Jurkat, Clone E6-1 (cell line): ENCODE data around the gene DDX17.

Experiments used
- DNase-seq: peaks from one replicate; pipeline ENCODE4 v3.0.0-alpha.2; 2011; ENCODE audit warnings: low read depth, low spot score
- H3K4me3 ChIP-seq: 2 replicates; pipeline ENCODE4 v1.5.1; 2011; ENCODE audit warnings: mild to moderate bottlenecking, low read length, control low read depth, moderate library complexity

Gene DDX17

DNA sequence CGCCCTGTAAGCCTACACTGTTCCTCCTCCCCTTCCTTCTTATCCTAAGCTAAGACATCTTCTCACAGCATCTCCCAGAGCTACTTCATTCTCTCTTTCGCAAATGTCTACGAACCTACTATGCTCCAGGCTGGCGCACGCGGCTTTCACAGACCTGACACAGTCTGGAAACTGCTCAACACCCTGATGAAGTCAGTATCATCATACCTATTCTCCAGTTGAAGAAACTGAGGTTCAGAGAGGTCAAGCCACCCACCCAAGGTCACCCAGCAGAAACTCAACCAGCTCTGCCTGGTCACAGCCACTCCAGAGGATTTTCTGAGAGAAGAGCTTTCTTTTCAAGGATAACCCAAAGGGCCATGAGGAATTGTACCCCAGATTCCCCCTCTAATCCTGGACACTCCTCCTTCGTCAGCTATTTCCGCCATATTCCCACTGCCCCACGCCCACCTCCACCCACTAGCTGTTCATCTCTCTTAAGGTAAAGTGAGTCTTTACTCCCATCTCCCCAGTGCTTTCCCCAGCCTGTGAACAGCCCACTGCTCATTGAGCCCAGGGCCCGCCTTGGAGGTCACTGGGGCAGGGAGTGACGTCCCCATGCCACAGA lies 52.9 kb downstream of the DDX17 start:
- no peak for DNase-seq
- no peak overlapping the region for H3K4me3 ChIP-seq

DNA sequence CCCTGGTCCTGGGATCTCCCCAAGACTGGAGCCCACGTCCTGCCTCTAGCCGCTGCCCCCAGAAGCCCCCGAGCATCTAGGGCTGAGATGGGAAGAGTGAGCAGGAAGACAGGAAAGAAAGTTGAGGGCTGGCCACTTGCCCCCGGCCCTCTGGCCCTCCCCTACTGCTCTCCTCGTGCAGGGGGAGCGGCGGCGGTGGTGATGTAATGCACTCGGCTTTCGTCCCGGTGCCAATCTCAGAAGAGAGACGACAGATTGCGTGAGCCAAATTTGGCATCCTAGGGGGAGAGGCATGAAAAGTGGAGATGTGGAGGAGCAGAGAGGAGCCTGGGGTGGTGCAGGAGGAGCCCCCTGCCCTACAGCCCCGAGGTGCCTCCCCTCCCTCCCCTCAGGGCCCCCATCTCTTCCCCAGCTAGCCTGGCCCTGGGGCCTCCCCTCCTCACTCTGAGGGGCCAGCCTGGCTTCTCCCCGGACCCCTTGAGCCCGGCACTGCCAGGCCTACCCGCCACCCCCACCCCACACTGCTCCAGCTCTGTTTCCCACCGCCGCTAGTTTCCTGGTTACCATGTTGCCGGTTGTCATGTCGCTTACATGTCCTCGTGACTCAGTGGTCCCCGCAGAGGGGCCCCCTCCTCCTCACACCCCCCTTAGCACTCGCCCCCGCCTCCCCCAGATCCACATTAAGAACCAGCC lies 53.6 kb downstream of the DDX17 start:
- no peak overlapping the region for H3K4me3 ChIP-seq
- no peak for DNase-seq

DNA sequence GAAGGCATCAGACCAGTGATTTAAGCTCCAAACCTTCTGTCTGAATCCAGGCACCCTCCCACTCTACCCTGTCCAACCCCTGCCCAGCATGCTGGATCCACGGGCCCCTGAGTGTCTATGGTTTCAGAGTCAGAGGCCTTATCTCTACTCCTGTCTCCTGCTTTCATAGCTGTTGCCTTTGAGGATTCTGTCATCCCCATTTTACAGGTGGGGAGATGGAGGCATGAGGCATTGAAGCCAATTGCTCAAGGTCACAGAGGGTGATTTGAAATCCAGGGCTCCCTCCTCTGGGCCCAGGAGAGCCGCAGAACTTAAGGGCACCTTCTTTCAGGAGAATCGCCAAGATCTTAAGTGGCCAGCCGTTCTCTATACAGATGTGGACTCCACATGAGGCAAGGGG lies 54.2 kb downstream of the DDX17 start:
- H3K4me3 ChIP-seq = no peak overlapping the region
- DNase-seq = no peak

DNA sequence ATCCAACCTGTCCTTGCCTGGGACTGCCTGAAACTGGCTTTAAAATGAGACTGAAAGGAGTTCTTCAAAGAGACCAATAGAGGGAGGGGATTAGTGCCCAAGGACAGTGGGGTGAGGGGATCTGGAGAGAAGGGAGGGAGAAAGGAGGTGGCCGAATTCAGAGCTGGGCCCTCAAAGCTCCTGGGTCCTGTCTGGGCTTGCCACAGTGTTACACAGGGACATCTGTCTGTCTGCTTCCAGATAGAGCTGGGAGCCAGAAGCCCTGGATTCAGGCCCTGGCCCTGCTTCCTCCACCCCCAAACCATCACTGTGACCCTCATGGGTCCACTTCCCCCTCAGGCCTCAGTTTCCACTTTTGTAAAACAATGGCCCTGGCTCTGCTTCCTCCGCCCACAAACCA lies 54.7 kb downstream of the DDX17 start:
- H3K4me3 ChIP-seq = no peak overlapping the region
- no peak for DNase-seq

DNA sequence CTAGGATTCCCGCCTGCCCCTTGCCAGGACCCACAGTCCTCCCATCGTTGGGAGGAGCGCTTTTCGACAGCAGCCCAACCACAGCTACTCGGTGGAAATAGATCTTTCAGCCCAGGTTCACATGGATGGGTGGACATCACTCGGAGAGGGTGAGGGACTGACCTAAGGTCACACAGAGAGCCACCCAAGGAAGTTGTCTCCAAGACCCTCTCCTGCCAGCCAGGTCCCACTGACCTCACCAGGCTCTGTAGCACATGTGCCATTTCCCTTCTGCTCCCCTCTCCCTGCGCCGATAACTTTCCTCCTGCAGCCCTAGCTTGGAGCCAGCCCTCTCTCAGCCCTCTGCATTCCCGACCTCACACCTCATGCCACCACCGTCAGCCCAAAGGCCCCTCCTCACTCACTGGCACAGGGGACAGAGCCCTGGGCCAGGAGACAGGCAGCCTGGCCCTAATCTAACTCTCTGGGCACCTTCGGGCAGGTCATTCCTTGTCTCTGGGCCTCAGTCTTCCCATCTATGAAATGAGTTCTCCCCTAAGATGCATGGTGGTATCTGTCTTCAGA lies 55.8 kb downstream of the DDX17 start:
- no peak for DNase-seq
- no peak overlapping the region for H3K4me3 ChIP-seq

DNA sequence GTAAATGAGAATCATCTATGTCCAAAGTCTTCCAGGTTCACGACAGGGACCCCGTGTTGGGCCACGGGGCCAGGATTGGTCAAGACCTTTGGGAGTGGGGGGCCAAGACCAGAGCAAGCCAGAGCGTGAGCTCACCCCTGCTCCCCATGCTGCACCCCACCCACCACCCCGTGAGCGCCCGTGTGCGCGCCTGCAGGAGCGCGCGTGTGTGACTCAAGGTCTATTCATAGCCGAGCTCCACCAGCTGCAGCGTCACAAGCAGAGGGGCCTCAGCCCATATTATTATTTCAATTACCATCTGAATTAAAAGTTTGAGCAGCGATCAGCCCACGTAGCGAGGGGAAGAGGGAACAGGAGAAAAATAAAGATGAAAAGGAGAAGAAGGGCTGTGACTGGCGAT lies 56.3 kb downstream of the DDX17 start:
- no peak for DNase-seq
- no peak overlapping the region for H3K4me3 ChIP-seq

DNA sequence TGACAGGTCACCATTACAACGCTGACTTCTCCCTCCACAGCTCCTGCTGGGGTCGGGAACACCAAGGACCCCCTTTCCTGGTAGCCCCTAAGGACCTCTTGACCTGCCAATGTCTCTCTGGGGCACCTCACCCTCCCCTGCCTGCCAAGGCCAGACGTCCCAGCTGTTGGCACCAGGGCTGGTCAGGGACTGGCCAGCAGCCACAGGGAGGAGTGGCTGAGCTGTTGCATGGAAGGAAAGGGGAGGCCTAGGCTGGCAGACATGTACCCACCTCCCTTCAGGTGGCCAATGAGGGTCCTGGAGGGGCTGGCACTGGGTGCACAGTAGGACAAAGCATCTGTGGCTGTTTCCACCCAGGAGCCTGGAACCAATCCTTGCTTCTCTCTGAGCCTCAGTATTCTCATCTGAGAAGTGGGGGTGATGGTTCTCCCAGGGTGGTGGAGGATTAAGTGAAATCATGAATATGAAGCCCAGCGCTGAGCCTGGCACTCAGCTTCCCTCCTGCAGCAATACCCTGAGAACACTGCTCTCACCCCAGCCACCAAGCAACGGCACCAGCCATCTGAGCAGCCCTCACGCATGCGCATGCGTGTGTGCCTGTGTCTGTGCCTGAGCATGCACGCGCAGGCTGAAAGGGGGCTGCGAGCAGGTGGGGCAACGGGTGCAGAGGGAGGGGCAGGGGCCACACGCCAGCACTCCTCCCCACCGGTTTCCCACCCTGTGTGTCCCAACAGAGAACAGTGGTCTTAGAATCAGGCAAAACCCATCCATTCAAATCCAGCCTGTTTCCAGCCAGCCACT lies 57.0 kb downstream of the DDX17 start:
- DNase-seq = no peak
- no peak overlapping the region for H3K4me3 ChIP-seq

DNA sequence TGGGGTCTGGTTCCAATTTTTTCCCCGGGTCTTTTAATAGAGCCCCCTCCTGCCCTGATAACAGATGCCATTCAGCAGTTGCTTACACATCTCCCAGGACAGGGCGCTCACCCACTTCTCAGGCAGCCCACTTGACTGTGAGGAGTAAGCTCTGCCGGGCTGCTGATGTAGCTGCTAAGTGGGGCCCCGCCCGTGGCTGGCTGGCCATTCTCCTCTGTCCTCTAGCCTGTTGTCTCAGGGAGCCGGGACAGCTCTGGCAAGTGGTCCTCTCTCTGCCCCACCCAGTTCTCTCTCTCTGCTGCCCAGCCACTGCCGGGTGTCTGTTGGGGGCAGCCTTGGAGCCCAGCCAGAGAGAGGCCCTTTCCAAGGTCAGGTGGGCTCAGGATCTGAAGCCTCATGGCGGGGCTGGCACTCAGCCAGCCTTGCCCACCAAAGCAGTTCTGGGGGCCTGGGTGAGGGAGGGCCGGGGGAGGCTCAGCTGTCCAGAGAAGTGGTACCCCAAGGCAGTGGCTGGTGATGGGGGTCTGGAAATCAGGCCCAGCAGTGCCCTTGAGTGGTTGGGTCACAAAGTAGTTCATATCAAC lies 60.0 kb downstream of the DDX17 start:
- DNase-seq = no peak
- H3K4me3 ChIP-seq = no peak overlapping the region

DNA sequence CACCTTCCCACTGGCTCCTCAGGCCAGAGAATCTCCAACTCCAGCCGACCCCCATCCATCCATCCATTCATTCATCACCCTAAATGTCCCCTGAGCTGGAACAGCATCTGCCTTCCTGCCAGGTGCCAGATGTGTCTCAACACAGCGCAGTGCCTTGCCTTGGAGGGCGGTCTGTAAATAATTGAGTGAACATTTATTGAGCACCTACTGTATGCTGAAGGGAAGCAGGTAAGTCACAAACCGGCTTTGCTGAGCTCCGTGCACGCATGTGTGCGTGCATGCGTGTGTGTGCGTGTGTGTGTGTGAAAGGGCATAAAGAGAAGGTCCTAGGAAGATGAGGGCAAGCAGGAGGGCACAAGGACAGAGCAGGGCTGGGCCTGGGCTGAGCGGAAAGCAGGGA lies 61.3 kb downstream of the DDX17 start:
- DNase-seq = no peak

DNA sequence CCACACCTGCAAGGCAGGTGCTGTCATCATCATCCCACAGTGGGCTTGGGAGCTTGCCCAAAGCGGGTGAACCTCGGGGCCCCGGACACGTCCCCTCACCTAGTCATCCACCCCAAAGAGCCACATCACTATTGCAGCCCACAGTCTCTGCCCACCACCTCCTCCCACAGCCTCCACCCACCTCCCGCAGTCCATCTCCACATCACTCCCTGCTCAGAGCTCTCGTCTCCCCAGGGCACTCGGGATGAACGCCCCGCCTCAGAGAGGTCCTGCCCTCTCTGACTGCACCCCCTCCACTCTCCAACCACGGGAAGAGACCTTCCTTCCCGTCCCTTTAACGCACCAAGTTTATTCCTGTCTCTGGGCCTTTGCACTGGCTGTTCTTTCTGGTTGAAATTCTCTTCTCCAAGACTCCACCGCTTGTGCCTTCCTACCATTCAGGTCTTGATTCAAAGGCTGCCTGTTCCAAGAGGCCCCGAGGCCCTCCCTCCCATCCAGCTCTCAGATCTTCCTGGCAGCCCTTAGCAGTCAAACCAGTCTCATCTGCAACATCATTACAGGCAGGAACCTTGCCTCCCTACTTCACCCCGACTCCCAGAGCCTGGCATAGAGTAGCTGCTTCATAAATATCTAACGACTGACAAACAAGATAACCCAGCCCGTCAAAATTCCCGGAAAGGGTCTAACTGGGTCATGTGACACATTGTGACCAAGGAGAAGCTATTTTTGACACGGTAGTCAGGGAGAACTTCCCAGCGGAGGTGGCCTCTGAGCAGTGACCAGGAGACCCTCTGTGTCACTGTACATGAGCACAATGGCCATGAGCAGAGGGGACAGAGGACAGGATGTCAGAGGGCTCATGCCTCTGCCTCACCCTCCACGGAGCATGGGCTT lies 62.2 kb downstream of the DDX17 start:
- no peak for DNase-seq
- no peak overlapping the region for H3K4me3 ChIP-seq

More for the DNA sequence above, 61.3 kb downstream of the DDX17 start:
- no peak overlapping the region for H3K4me3 ChIP-seq

DNA sequence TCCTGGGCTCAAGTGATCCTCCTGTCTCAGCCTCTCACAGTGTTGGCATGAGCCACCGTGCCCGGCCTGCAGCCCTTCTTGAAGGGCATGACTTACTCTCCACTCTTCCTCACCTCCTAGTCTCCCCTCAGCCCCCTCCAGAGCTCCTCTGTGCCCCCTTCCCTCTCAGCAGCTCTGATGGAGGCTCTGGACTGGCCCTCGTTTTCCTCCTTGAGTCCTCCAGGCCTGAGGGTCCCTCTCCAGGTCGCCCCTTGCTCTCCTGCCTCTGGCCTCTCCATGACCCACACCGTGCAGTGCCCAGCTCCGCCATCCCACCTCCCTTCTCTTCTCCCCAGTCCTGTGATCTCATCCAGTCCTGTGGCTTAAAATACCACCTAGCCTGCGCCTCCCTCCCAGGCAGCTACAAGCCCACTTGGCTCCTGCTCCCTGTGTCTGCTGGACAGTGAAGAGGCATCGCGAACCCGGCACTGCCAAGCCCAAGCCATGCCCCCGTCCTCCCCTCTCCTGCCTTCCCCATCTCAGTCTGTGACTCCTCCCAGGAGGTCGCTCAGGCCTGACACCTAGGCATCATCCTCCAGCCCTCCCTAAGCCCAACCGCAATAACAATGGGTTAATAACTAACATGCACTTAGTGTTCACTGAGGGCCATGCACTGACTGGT lies 63.0 kb downstream of the DDX17 start:
- no peak overlapping the region for H3K4me3 ChIP-seq
- no peak for DNase-seq

DNA sequence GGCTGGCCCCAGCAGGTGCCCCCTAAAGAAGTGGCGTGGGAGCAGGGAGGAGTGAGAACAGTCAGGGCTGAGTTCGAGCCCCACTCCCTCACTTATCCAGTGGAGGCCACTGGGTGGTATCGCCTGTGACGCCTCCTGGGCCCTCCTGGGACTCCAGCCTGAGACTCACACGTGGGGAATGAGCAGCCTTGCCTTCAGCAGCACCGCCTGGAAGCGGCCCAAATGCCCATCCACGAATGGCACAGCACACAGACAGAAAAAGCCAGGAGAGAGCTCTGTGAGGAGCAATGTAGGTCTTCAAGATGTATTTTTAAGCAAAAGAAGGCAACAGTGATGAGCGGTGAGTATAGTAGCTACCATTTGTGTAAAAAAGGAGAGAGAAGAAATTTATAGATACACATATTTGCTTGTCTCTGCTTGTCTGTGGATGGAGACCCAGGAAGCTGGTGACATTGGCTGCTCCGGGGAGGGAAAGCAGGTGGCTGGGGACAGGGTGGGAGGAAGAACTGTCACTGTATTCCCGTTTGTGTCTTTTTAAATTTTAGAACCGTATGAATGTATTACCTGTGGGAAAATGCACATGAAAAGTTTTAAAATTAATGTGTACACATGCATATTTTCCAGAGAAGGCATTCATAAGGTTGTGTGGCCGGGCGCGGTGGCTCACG lies 64.4 kb downstream of the DDX17 start:
- H3K4me3 ChIP-seq = no peak overlapping the region
- DNase-seq = no peak

DNA sequence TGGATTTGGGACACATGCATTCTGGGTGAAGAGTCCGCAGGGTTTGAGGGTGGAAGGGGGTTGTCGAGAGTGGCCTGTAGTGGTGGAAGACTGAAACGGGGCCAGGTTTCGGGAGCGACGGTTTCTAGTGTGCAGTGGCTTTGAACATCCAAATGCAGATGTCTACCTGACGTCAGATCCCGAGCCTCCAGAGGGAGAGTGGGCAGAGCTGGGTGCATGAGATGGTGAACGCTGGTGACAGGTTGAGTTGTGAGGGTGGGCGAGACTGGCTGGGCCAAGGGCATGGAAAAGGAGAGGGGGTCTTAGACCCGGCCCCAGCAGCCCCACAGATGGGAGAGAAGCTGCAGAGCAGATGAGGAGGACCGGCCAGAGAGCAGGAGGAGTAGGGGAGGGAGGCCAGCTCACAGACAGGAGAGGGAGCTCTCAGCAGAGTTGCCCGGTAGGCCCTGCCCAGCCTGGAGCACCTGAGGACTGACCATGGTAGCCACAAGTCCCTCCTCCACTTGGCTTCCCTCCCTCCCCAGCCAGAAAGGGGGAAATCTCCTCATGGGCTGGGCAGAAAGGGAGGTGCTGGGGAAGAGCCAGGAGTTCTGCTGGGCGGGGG lies 65.3 kb downstream of the DDX17 start:
- no peak overlapping the region for H3K4me3 ChIP-seq
- no peak for DNase-seq

DNA sequence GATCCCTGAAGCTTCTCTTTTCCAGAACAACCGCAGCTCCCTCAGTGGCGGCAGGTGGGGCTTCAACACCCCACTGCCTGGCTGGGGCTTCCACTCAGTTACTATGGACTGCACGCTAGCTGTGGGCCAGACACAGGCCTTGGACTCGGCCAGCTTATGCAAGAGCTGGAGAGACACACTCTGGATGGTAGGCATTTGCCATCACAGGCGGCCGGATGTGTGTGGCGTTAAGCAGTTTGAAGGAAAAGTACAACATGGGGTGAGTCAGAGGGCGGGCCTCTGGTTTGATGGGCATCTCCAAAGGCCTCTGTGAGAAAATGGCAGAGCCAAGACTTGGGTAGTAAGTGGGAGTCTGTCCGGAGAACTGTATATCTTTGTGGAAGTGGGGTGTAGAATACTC lies 68.7 kb downstream of the DDX17 start:
- no peak for DNase-seq

DNA sequence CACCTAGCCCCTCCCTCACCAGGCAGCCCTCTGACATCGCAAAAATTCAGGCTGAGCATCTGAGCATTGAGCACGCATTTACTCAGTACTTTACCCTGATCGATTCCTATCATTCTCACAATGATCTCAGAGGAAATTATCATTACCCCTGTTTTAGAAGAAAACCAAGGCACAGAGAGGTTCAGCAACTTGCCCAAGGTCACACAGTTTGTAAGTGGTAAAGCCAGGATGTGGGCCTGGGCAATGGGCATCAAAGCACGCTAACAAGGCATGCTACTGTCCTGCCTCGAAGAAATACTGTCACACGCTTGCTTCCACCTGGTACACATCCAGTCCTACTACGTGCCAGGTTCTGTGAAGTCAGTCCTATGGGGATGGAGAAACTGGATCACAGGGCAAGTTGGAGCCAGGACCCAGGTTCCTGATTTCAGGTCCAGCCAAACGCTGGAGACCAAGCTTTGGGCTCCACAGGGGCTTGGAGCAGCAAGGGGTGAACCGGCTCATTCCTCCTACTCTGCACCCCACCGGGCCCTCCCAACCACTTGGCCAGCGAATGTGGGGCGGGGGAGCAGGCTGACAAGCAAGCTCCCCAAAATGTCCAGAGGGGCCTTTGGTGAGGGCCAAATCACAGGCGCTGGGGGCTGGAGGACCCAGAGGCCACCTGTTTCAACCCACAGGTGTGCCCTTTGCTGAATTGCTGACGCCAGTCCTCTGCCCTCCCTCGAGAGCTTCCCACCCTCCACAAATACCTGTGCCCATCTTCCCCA lies 69.3 kb downstream of the DDX17 start:
- no peak overlapping the region for H3K4me3 ChIP-seq
- DNase-seq = no peak

More for the DNA sequence above, 68.7 kb downstream of the DDX17 start:
- H3K4me3 ChIP-seq = no peak overlapping the region

DNA sequence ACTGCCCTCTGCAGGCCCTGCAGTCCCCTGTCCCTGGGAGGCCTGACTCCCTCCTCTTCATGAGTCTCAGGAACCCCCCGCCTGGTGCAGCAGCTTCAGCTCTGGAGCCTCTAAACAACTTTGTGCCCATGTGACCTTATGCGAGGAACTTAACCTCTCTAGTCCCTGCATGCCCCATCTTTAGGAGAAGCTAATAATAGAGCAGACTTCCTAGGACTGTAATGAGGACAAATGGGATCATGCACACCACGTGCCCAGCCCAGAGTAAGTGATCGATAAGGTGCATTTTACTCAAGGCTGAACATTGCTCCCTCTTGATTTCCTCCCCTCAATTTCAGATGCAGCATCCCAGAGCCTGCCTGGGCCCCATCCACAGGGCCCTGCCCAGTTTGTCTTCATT lies 70.1 kb downstream of the DDX17 start:
- no peak overlapping the region for H3K4me3 ChIP-seq
- no peak for DNase-seq

DNA sequence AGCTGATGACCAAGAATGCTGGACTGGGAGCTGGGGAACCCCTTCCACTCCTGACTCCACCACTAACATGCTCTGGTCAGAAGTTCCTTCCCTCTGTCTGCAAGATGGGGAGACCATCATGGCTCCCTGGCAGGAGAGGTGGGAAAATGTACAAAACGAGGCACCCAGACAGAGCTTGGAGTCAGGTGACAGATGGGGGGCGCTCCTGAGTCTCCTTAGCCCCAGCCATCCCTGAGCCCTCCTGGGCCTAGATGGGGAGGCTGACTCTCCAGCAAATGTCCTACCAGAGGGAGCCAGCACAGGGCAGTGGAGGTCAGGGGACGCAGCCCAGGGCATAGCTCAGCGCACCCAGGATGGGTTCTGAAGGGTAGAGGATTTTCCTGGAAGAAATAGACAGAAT lies 71.1 kb downstream of the DDX17 start:
- H3K4me3 ChIP-seq = no peak overlapping the region
- DNase-seq = no peak
